Measurements from ENCODE around the gene GMDS.

GRCh38 chr6:1720620-1721322, 524.6 kb downstream of the GMDS start:
- no peak for TF ChIP-seq POLR2A (IDR thresholded peaks at IDR 0.05; ENCODE audit: low read depth, low read length)
- no peak for TF ChIP-seq CTCF (IDR thresholded peaks at IDR 0.05; ENCODE audit: extremely low read depth in 1 of 2, insufficient read depth in 1 of 2, low read depth in 1 of 2, low read length in 2 of 2)
- TF ChIP-seq POLR2AphosphoS5 (IDR thresholded peaks at IDR 0.05; ENCODE audit: insufficient read depth, low read depth, low read length): no peak
- no peak for TF ChIP-seq GATA2 (IDR thresholded peaks at IDR 0.05; ENCODE audit: insufficient read depth, insufficient read length, low read depth, low read length)
- TF ChIP-seq, protein P1, sequence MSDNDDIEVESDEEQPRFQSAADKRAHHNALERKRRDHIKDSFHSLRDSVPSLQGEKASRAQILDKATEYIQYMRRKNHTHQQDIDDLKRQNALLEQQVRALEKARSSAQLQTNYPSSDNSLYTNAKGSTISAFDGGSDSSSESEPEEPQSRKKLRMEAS (IDR thresholded peaks at IDR 0.05; ENCODE audit: insufficient read depth, insufficient read length): no peak

Measured in endothelial cell of umbilical vein (primary cell).